Breast epithelium (tissue), 4 donors: Measurements from ENCODE around the gene AP5S1. TPM values are rescaled to one million over a fixed set of nuclear protein-coding genes. Genes with fewer than 3 reads are reported as not detected.
A peak's percentile ranks its signal among the peaks of the same experiment; 100 is the strongest.

Experiments used
- DNase-seq, 2 donors: peaks; one replicate each; pipeline ENCODE4 v3.0.0-alpha.2; 2019; ENCODE audit warnings: low spot score in 2 of 2
- H3K27ac ChIP-seq, 2 donors: fragments of 200-600 bp; sonication (generic) in 1 of 2; one replicate each; pipeline ENCODE4 v1.5.1; 2016 to 2019; ENCODE audit warnings: mild to moderate bottlenecking in 1 of 2
- H3K27me3 ChIP-seq, 2 donors: fragments of 200-600 bp; sonication (generic) in 1 of 2; one replicate each; pipeline versions ENCODE4 v1.5.1 to v1.6.0; 2017 to 2019; ENCODE audit warnings: control low read depth in 1 of 2, mild to moderate bottlenecking in 1 of 2
- H3K36me3 ChIP-seq: fragments of 200-600 bp; one replicate; pipeline ENCODE4 v1.5.1; 2019
- H3K4me1 ChIP-seq, 2 donors: fragments of 200-600 bp; sonication (generic); one replicate each; pipeline ENCODE4 v1.5.1; 2016 to 2019; ENCODE audit warnings: control low read depth in 1 of 2
- H3K4me3 ChIP-seq, 3 donors: fragments of 200-600 bp; sonication (generic); 1 replicate in 2 of 3; 2 replicates in 1 of 3; pipeline ENCODE4 v1.5.1; 2016 to 2019; ENCODE audit warnings: mild to moderate bottlenecking in 3 of 3, moderate library complexity in 2 of 3
- H3K9me3 ChIP-seq, 2 donors: fragments of 200-600 bp; sonication (generic) in 1 of 2; one replicate each; pipeline ENCODE4 v1.5.1; 2016 to 2019; ENCODE audit warnings: control low read depth in 1 of 2
- POLR2A ChIP-seq: fragments of 450-650 bp; IDR thresholded peaks from one replicate; pipeline ENCODE4 v1.6.1; 2016; ENCODE audit warnings: antibody characterized with exemption, mild to moderate bottlenecking, moderate library complexity
- POLR2AphosphoS5 ChIP-seq, 3 donors: sonication (generic); formaldehyde crosslinking; IDR thresholded peaks; one replicate each; pipeline ENCODE4 v1.6.1; 2017; ENCODE audit warnings: antibody characterized with exemption in 3 of 3
- intact Hi-C: fragments of 100-400 bp; cut with DNase I; formaldehyde crosslinking; loops from one replicate; pipeline ENCODE4 v1.15.1; 2023; ENCODE audit warnings: low total_unique reads
- total RNA-seq, 3 donors: library from RNA; depleted of rRNA; stranded (reverse); fragments of >200 nt; gene quantifications; one replicate each; pipeline ENCODE4 v1.1.0, GENCODE V29; 2016
- TF ChIP-seq, protein P1 (sequence below), 3 donors: fragments of 450-650 bp; IDR thresholded peaks; one replicate each; pipeline ENCODE4 v1.5.1; 2016 to 2017; ENCODE audit warnings: antibody characterized with exemption in 3 of 3, mild to moderate bottlenecking in 3 of 3, moderate library complexity in 3 of 3

AP5S1 gene
- 10 to 100 TPM; 11.1 to 13.8 (median 11.8) TPM for total RNA-seq

GRCh38 chr20:3820048-3820900 is at the start of gene AP5S1:
AP5S1 (plus strand) TSS chr20:3820547; CDS start chr20:3822118, 1,571 bp downstream.
- Histone ChIP-seq H3K9me3 (no peaks in the 10 kb centered on the region), H3K27me3 (no peaks in the 10 kb centered on the region), H3K4me3 (peak within 1 kb of the TSS; percentile 74 to 84 (median 77)), H3K27ac (peak within 1 kb of the TSS; percentile 96 to 98), H3K36me3 (peaks cover 7% of the 10 kb centered on the region), H3K4me1 (peaks cover 0 to 4% of the 10 kb centered on the region in 2 donors)
- peak; percentile 96 for DNase-seq
- intact Hi-C loops = loop anchor here (2.0 kb wide), 1 partner anchor 35 kb away; no protein-coding TSS in a partner anchor
- TF ChIP-seq, protein P1, sequence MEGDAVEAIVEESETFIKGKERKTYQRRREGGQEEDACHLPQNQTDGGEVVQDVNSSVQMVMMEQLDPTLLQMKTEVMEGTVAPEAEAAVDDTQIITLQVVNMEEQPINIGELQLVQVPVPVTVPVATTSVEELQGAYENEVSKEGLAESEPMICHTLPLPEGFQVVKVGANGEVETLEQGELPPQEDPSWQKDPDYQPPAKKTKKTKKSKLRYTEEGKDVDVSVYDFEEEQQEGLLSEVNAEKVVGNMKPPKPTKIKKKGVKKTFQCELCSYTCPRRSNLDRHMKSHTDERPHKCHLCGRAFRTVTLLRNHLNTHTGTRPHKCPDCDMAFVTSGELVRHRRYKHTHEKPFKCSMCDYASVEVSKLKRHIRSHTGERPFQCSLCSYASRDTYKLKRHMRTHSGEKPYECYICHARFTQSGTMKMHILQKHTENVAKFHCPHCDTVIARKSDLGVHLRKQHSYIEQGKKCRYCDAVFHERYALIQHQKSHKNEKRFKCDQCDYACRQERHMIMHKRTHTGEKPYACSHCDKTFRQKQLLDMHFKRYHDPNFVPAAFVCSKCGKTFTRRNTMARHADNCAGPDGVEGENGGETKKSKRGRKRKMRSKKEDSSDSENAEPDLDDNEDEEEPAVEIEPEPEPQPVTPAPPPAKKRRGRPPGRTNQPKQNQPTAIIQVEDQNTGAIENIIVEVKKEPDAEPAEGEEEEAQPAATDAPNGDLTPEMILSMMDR (IDR thresholded peaks at IDR 0.05) = peak; percentile 94 to 100 (median 99)
- TF ChIP-seq POLR2AphosphoS5 (IDR thresholded peaks at IDR 0.05) (peak; percentile 89 to 92 (median 91)), POLR2A (peak; percentile 62)

DNA sequence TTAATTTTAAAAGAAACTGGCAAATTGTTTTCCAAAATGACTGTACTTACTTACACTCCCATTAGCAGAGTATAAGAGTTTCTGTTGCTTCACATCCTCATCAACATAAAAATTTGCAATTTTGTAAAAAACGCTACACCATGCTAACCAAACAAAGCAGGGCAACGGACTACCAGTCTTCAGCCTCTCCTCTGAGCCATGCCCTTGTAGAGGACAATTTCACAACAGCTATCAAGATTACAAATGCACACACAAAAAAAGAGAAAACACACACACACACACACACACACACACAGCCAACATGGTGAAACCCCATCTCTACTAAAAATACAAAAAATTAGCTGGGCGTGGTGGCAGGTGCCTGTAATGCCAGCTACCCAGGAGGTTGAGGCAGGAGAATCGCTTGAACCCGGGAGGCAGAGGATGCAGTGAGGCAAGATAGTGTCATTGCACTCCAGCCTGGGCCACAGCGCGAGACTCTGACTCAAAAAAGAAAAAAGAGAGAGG is 48.7 kb upstream of the AP5S1 start:
- Histone ChIP-seq H3K36me3 (no peaks in the 10 kb centered on the region), H3K4me3 (no peak overlapping the region), H3K27me3 (no peaks in the 10 kb centered on the region), H3K9me3 (no peaks in the 10 kb centered on the region), H3K4me1 (no peaks in the 10 kb centered on the region), H3K27ac (no peak overlapping the region)
- TF ChIP-seq POLR2A = no peak
- TF ChIP-seq POLR2AphosphoS5 (IDR thresholded peaks at IDR 0.05) = no peak
- TF ChIP-seq, protein P1 (IDR thresholded peaks at IDR 0.05) = no peak
- intact Hi-C loops = no loop called here
- no peak for DNase-seq

GRCh38 chr20:3775457-3776108 is 44.8 kb upstream of the AP5S1 start:
- DNase-seq = no peak
- intact Hi-C loops = no loop called here
- H3K4me3 ChIP-seq = no peak overlapping the region
- H3K27me3 ChIP-seq = no peaks in the 10 kb centered on the region
- H3K36me3 ChIP-seq = no peaks in the 10 kb centered on the region
- H3K9me3 ChIP-seq = no peaks in the 10 kb centered on the region
- H3K27ac ChIP-seq = no peak overlapping the region
- peaks cover 0 to 3% of the 10 kb centered on the region in 2 donors for H3K4me1 ChIP-seq
- TF ChIP-seq POLR2A = no peak
- no peak for TF ChIP-seq POLR2AphosphoS5 (IDR thresholded peaks at IDR 0.05)
- TF ChIP-seq, protein P1 (IDR thresholded peaks at IDR 0.05) = no peak

DNA sequence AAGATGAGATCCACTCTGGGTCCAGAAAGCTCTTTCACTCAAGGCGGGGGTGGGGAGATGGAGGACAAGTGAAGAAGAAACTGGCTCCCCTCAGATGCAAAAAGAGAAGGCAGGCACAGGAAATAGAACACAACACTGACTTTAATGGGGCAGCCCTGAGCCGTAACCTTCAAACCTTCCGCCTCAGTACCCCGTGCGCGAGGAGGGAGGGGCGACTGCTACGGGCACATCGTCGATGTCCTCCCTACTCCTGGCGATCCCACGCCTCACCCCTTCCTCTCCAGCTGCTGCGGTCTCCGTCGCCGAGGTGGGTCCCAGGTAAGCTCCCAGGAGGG is 43.0 kb upstream of the AP5S1 start:
- intact Hi-C loops = no loop called here
- peak overlapping the region; percentile 42 to 75 (median 59) for H3K4me3 ChIP-seq
- H3K27ac ChIP-seq = peak overlapping the region; percentile 36 to 45
- H3K9me3 ChIP-seq = no peaks in the 10 kb centered on the region
- no peaks in the 10 kb centered on the region for H3K36me3 ChIP-seq
- no peaks in the 10 kb centered on the region for H3K27me3 ChIP-seq
- no peak for DNase-seq
- TF ChIP-seq POLR2AphosphoS5 (IDR thresholded peaks at IDR 0.05) (no peak), POLR2A (no peak)
- TF ChIP-seq, protein P1 (IDR thresholded peaks at IDR 0.05) = no peak
- H3K4me1 ChIP-seq = peaks cover 4 to 8% of the 10 kb centered on the region in 2 donors
